RWPE2 (cell line): Measurements from ENCODE around the gene ZNF710.

Source experiments
- ATAC-seq: fragments of 200-7000 bp; cut with Tn5 transposase; 3 replicates; pipeline ENCODE4 v1.9.1; 2021; ENCODE audit warnings: low read depth
- DNase-seq: peaks from one replicate; pipeline ENCODE4 v3.0.0-alpha.2; 2020; ENCODE audit warnings: low spot score
- H3K27ac ChIP-seq: fragments of 450-650 bp; 2 replicates; pipeline ENCODE4 v1.5.1; 2017; ENCODE audit warnings: mild to moderate bottlenecking; ENCODE audit not compliant: poor library complexity, severe bottlenecking
- H3K27me3 ChIP-seq: fragments of 250-450 bp; sonication (Bioruptor Pico); 2 replicates; pipeline ENCODE4 v1.5.1; 2021; ENCODE audit warnings: mild to moderate bottlenecking, moderate library complexity; ENCODE audit not compliant: insufficient read depth, poor library complexity, severe bottlenecking
- H3K36me3 ChIP-seq: fragments of 250-450 bp; sonication (Bioruptor Pico); 2 replicates; pipeline ENCODE4 v1.5.1; 2020; ENCODE audit warnings: low read depth, mild to moderate bottlenecking, moderate library complexity
- H3K4me1 ChIP-seq: fragments of 250-450 bp; sonication (Bioruptor Pico); 2 replicates; pipeline ENCODE4 v1.5.1; 2021; ENCODE audit warnings: mild to moderate bottlenecking, moderate library complexity; ENCODE audit not compliant: insufficient read depth, poor library complexity, severe bottlenecking
- H3K4me3 ChIP-seq: fragments of 250-450 bp; sonication (Bioruptor Pico); 2 replicates; pipeline ENCODE4 v1.5.1; 2021; ENCODE audit warnings: mild to moderate bottlenecking, moderate library complexity; ENCODE audit not compliant: severe bottlenecking
- H3K9me3 ChIP-seq: fragments of 250-450 bp; sonication (Bioruptor Pico); 2 replicates; pipeline ENCODE4 v1.5.1; 2021; ENCODE audit warnings: mild to moderate bottlenecking, moderate library complexity; ENCODE audit not compliant: severe bottlenecking
- CTCF ChIP-seq: fragments of 450-650 bp; IDR thresholded peaks from one replicate; pipeline ENCODE4 v1.5.1; 2017; ENCODE audit warnings: mild to moderate bottlenecking, moderate library complexity; ENCODE audit not compliant: poor library complexity, severe bottlenecking

ZNF710 gene

GRCh38 chr15:90049666-90050604, 48.8 kb downstream of the ZNF710 start:
- no peak for TF ChIP-seq CTCF
- no peaks in the 10 kb centered on the region for H3K27me3 ChIP-seq
- no peak overlapping the region for H3K4me3 ChIP-seq
- no peak for ATAC-seq
- H3K4me1 ChIP-seq = peaks cover 11% of the 10 kb centered on the region
- no peaks in the 10 kb centered on the region for H3K36me3 ChIP-seq
- H3K9me3 ChIP-seq = no peaks in the 10 kb centered on the region
- no peak for DNase-seq
- no peak overlapping the region for H3K27ac ChIP-seq

- DNase-seq = no peak
- Histone ChIP-seq H3K27me3 (no peaks in the 10 kb centered on the region), H3K36me3 (no peaks in the 10 kb centered on the region), H3K4me1 (peaks cover 4% of the 10 kb centered on the region), H3K4me3 (no peak overlapping the region), H3K27ac (no peak overlapping the region), H3K9me3 (no peaks in the 10 kb centered on the region)
- no peak for ATAC-seq
- no peak for TF ChIP-seq CTCF
Measured at GRCh38 chr15:90051874-90052273, 50.8 kb downstream of the ZNF710 start.

- no peak for DNase-seq
- no peaks in the 10 kb centered on the region for H3K36me3 ChIP-seq
- H3K9me3 ChIP-seq = no peaks in the 10 kb centered on the region
Measured at GRCh38 chr15:90053685-90054466, 52.8 kb downstream of the ZNF710 start.

GRCh38 chr15:90054618-90055097, 53.5 kb downstream of the ZNF710 start:
- Histone ChIP-seq H3K4me1 (peaks cover 6% of the 10 kb centered on the region), H3K4me3 (no peak overlapping the region), H3K27ac (no peak overlapping the region), H3K27me3 (no peaks in the 10 kb centered on the region), H3K9me3 (no peaks in the 10 kb centered on the region), H3K36me3 (no peaks in the 10 kb centered on the region)
- ATAC-seq = no peak
- no peak for DNase-seq
- TF ChIP-seq CTCF = no peak

More at GRCh38 chr15:90053685-90054466, 52.8 kb downstream of the ZNF710 start:
- no peak for TF ChIP-seq CTCF
- no peak overlapping the region for H3K4me3 ChIP-seq
- H3K4me1 ChIP-seq = no peaks in the 10 kb centered on the region
- ATAC-seq = no peak
- no peak overlapping the region for H3K27ac ChIP-seq
- no peaks in the 10 kb centered on the region for H3K27me3 ChIP-seq
